Stimulated activated CD4-positive, alpha-beta T cell treated with anti-CD3 and anti-CD28 coated beads, Interleukin-15, amount 100 ng/mL, for 1 hour (primary cell): ENCODE results near the gene MMP26.
"Not testable (repeated sequence)": the region's sequence is repeated elsewhere in the genome, so short reads cannot be mapped to it uniquely, and the experiment has no call there.

Experiments used
- DNase-seq, 2 donors: peaks; one replicate each; pipeline ENCODE4 v3.0.0-alpha.2; 2020; ENCODE audit warnings: low read depth in 1 of 2, low spot score in 1 of 2

MMP26 gene

GRCh38 chr11:4722616-4723534 is 18.3 kb downstream of the MMP26 start:
- DNase-seq, result not testable (repeated sequence)

GRCh38 chr11:4727171-4727570 is 22.6 kb downstream of the MMP26 start:
- no peak for DNase-seq

DNA sequence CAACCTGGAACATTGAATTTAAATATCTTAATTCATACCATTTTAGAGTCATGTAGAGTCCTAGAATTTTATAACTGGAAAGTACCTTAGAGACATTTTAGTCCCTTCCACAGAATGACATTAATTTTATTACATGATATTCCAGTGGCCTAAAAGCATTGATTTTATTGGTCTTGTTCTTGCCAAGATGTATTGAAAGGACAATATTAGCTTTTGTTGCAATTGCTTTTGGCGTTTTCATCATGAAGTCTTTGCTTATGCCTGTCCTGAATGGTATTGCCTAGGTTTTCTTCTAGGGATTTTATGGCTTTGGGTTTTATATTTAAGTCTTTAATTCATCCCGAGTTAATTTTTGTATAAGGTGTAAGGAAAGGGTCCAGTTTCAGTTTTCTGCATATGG is 36.2 kb downstream of the MMP26 start:
- no peak for DNase-seq

DNA sequence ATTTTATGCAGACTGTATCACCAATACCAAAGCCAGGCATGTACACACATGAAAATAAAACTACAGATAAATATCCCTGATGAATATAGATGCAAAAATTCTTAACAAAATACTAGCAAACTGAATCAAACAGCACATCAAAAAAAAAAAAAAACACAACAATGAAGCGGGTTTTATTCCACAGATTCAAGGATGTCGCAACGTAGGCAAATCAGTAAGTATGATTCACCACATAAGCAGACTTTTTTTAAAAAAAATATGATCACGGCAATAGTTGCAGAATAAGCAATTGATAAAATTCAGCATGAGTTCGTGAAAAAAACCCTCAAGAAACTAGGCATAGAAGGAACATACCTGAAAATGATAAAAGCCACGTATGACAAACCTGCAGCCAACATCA is 43.9 kb downstream of the MMP26 start:
- no peak for DNase-seq

- DNase-seq, result no peak
Measured at GRCh38 chr11:4751201-4751600, 46.6 kb downstream of the MMP26 start.
